B cell (primary cell): Measurements from ENCODE around the gene CDC42BPA. TPM values are rescaled to one million over a fixed set of nuclear protein-coding genes. Genes with fewer than 3 reads are reported as not detected.

Experiments
- ATAC-seq: fragments of 200-7000 bp; cut with Tn5 transposase; one replicate; pipeline ENCODE4 v1.10.0; 2021; ENCODE audit warnings: low read depth, mild to moderate bottlenecking, moderate number of reproducible peaks, moderate library complexity
- CTCF ChIA-PET: fragments of 350-600 bp; sonication (Branson Sonifier 250); formaldehyde crosslinking; loops from one replicate; lab custom pipeline; 2021; ENCODE audit warnings: antibody characterized with exemption, inconsistent platforms; lab: Charles Lee
- POLR2A ChIA-PET: fragments of 350-600 bp; sonication (Branson Sonifier 250); formaldehyde crosslinking; loops from one replicate; lab custom pipeline; 2021; ENCODE audit warnings: antibody characterized with exemption; lab: Charles Lee
- DNase-seq: peaks from one replicate; pipeline ENCODE4 v3.0.0; 2013
- H2AFZ ChIP-seq: 2 replicates; pipeline ENCODE4 v1.6.1; 2012; ENCODE audit warnings: mild to moderate bottlenecking, low read depth, low read length; ENCODE audit not compliant: insufficient read depth, poor library complexity, severe bottlenecking
- H3K27ac ChIP-seq, 2 donors: 1 replicate in 1 of 2; 2 replicates in 1 of 2; pipeline ENCODE4 v1.5.1; 2012 to 2013; ENCODE audit warnings: low read length in 2 of 2, mild to moderate bottlenecking in 2 of 2, moderate library complexity in 1 of 2
- H3K27me3 ChIP-seq, 4 experiments: fragments of 200-600 bp in 1 of 4; sonication (generic) in 1 of 4; replicated peaks in 1 of 4; 1 replicate in 2 of 4; 2 replicates in 2 of 4; pipeline versions ENCODE4 v1.6.1 to v1.7.0; 2013 to 2016; ENCODE audit warnings: low read length in 3 of 4, mild to moderate bottlenecking in 2 of 4, mixed read lengths in 1 of 4, moderate library complexity in 1 of 4; ENCODE audit not compliant: insufficient read depth in 4 of 4, control insufficient read depth in 3 of 4; ENCODE audit errors: control extremely low read depth in 1 of 4
- H3K36me3 ChIP-seq, 2 experiments: replicated peaks in 1 of 2; 1 replicate in 1 of 2; 2 replicates in 1 of 2; pipeline versions ENCODE4 v1.6.1 to v1.7.1; 2013; ENCODE audit warnings: low read length in 1 of 2; ENCODE audit not compliant: insufficient read depth in 2 of 2, control insufficient read depth in 1 of 2; ENCODE audit errors: control extremely low read depth in 1 of 2, extremely low read depth in 1 of 2
- H3K4me1 ChIP-seq, 2 donors: fragments of 200-600 bp in 1 of 2; sonication (generic) in 1 of 2; 1 replicate in 1 of 2; 2 replicates in 1 of 2; pipeline versions ENCODE4 v1.5.1 to v1.6.1; 2013 to 2017; ENCODE audit warnings: low read length in 2 of 2; ENCODE audit not compliant: control insufficient read depth in 2 of 2, insufficient read depth in 2 of 2
- H3K4me2 ChIP-seq: replicated peaks from 2 replicates; pipeline ENCODE3; 2012; ENCODE audit warnings: mild to moderate bottlenecking, low read depth, low read length; ENCODE audit not compliant: poor library complexity, severe bottlenecking
- H3K4me3 ChIP-seq, 5 experiments: fragments of 200-600 bp in 1 of 5; sonication (generic) in 1 of 5; 1 replicate in 3 of 5; 2 replicates in 2 of 5; pipeline versions ENCODE4 v1.5.1 to v1.7.0; 2011 to 2016; ENCODE audit warnings: low read length in 4 of 5, mild to moderate bottlenecking in 4 of 5, low read depth in 2 of 5, control low read depth in 1 of 5, moderate library complexity in 1 of 5; ENCODE audit not compliant: insufficient read depth in 1 of 5; ENCODE audit errors: control extremely low read depth in 1 of 5, extremely low read depth in 1 of 5
- H3K79me2 ChIP-seq: fragments of 200-600 bp; sonication (generic); one replicate; pipeline ENCODE4 v1.6.0; 2016; ENCODE audit warnings: low read length; ENCODE audit not compliant: control insufficient read depth, insufficient read depth
- H3K9ac ChIP-seq: fragments of 200-600 bp; sonication (generic); 2 replicates; pipeline ENCODE4 v1.6.1; 2017; ENCODE audit warnings: mild to moderate bottlenecking, low read length, moderate library complexity
- H3K9me3 ChIP-seq, 3 donors: one replicate each; pipeline versions ENCODE4 v1.6.1 to v1.7.1; 2013; ENCODE audit warnings: low read length in 2 of 3; ENCODE audit not compliant: control insufficient read depth in 2 of 3, insufficient read depth in 1 of 3; ENCODE audit errors: control extremely low read depth in 1 of 3
- H4K20me1 ChIP-seq: 2 replicates; pipeline ENCODE4 v1.6.0; 2012; ENCODE audit warnings: mild to moderate bottlenecking, low read length; ENCODE audit not compliant: insufficient read depth, control insufficient read depth, poor library complexity, severe bottlenecking
- H3K27ac Mint-ChIP-seq: one replicate; pipeline ENCODE4 v1.8.0; 2021; ENCODE audit warnings: mixed read lengths
- H3K27me3 Mint-ChIP-seq: one replicate; pipeline ENCODE4 v1.8.0; 2021; ENCODE audit warnings: mixed read lengths
- H3K4me1 Mint-ChIP-seq: one replicate; pipeline ENCODE4 v1.8.0; 2021; ENCODE audit warnings: mixed read lengths
- H3K4me3 Mint-ChIP-seq: one replicate; pipeline ENCODE4 v1.8.0; 2021; ENCODE audit warnings: mixed read lengths
- H3K9me3 Mint-ChIP-seq: one replicate; pipeline ENCODE4 v1.8.0; 2022; ENCODE audit warnings: mixed read lengths; ENCODE audit not compliant: insufficient read depth
- CTCF ChIP-seq: fragments of 200-600 bp; IDR thresholded peaks from one replicate; pipeline ENCODE4 v1.8.0; 2022; ENCODE audit warnings: antibody characterized with exemption, mild to moderate bottlenecking
- EZH2 ChIP-seq: IDR thresholded peaks from 2 replicates; pipeline ENCODE4 v1.6.1; 2012; ENCODE audit warnings: borderline replicate concordance, low read depth, mild to moderate bottlenecking, moderate library complexity, low read length; ENCODE audit not compliant: insufficient read depth, poor library complexity, severe bottlenecking
- WGBS: methylation state at CpG from one replicate; pipeline ENCODE4 v1.1.5; 2013; ENCODE audit warnings: missing lambda C conversion rate; ENCODE audit not compliant: insufficient coverage; 5-methylcytosine and 5-hydroxymethylcytosine counted together
- intact Hi-C: fragments of 100-400 bp; cut with micrococcal nuclease; formaldehyde crosslinking; loops from one replicate; pipeline ENCODE4 v1.10.0; 2022
- polyA plus RNA-seq: library from polyadenylated mRNA; depleted of rRNA; stranded (reverse); fragments of >200 nt; gene quantifications from 2 replicates; pipeline ENCODE4 v1.2.3, GENCODE V29; 2012
- total RNA-seq, 2 donors: library from RNA; stranded (reverse); fragments of 120-200 nt in 1 of 2; gene quantifications; 1 replicate in 1 of 2; 2 replicates in 1 of 2; pipeline versions ENCODE4 v1.2.3 to v1.2.4, GENCODE V29; 2013 to 2022

The CDC42BPA gene
- total and polyA plus RNA-seq, 2 donors (not counting 1 experiment from before 2014, with no cell fraction given): 0.04 to 0.69 TPM

GRCh38 chr1:227070638-227071285, 247.5 kb downstream of the CDC42BPA start:
- CTCF ChIA-PET: no interaction called here
- H3K9me3 Mint-ChIP-seq: no peaks in the 10 kb centered on the region

GRCh38 chr1:227069490-227069889, 248.8 kb downstream of the CDC42BPA start:
- peaks cover 14% of the 10 kb centered on the region for H3K27me3 Mint-ChIP-seq
- H3K4me3 Mint-ChIP-seq: no peak overlapping the region
- no peak overlapping the region for H3K27ac Mint-ChIP-seq
- no peak overlapping the region for H3K4me3 ChIP-seq
- H3K4me2 ChIP-seq: no peak overlapping the region
- no peaks in the 10 kb centered on the region for H3K9me3 ChIP-seq
- intact Hi-C loops: no loop called here
- ChIA-PET POLR2A (no interaction called here), CTCF (no interaction called here)
- H3K4me1 Mint-ChIP-seq: no peaks in the 10 kb centered on the region
- no peaks in the 10 kb centered on the region for H3K79me2 ChIP-seq
- TF ChIP-seq CTCF (no peak), EZH2 (no peak)
- no peak overlapping the region for H3K27ac ChIP-seq
- no peaks in the 10 kb centered on the region for H3K9me3 Mint-ChIP-seq
- no peaks in the 10 kb centered on the region for H3K36me3 ChIP-seq
- no peak overlapping the region for H3K9ac ChIP-seq
- no peak overlapping the region for H2AFZ ChIP-seq
- ATAC-seq (no peak), DNase-seq (no peak)
- no peaks in the 10 kb centered on the region for H4K20me1 ChIP-seq
- WGBS: no CpG with 5 or more reads among the region's 2 CpGs
- no peaks in the 10 kb centered on the region for H3K27me3 ChIP-seq
- H3K4me1 ChIP-seq: no peaks in the 10 kb centered on the region

More at GRCh38 chr1:227070638-227071285, 247.5 kb downstream of the CDC42BPA start:
- intact Hi-C loops: no loop called here
- no peaks in the 10 kb centered on the region for H3K79me2 ChIP-seq
- no peak overlapping the region for H3K9ac ChIP-seq
- no peaks in the 10 kb centered on the region for H3K36me3 ChIP-seq
- no peak overlapping the region for H3K4me3 ChIP-seq
- H2AFZ ChIP-seq: no peak overlapping the region
- Mint-ChIP-seq H3K27ac (no peak overlapping the region), H3K4me1 (no peaks in the 10 kb centered on the region), H3K27me3 (peaks cover 5% of the 10 kb centered on the region), H3K4me3 (no peak overlapping the region)
- H4K20me1 ChIP-seq: no peaks in the 10 kb centered on the region
- 60% methylated on average over 3 of the region's 4 CpGs for WGBS
- H3K4me2 ChIP-seq: no peak overlapping the region
- TF ChIP-seq CTCF (no peak), EZH2 (no peak)
- no peak for DNase-seq
- POLR2A ChIA-PET: no interaction called here
- no peak for ATAC-seq
- H3K4me1 ChIP-seq: no peaks in the 10 kb centered on the region
- no peak overlapping the region for H3K27ac ChIP-seq
- H3K9me3 ChIP-seq: no peaks in the 10 kb centered on the region
- no peaks in the 10 kb centered on the region for H3K27me3 ChIP-seq
